COLO668 (cell line): ENCODE results near the gene MEG3.

Experiments used
- DNase-seq: peaks from one replicate; lab custom pipeline; 2025; ENCODE audit not compliant: unreplicated experiment; lab: John Stamatoyannopoulos, UW

MEG3 gene

GRCh38 chr14:100879194-100879593, 53.3 kb downstream of the MEG3 start:
- no peak for DNase-seq

- no peak for DNase-seq
These were observed 53.9 kb downstream of the MEG3 start for GRCh38 chr14:100879782-100880181.

- DNase-seq = no peak
These were observed 54.6 kb downstream of the MEG3 start for GRCh38 chr14:100880271-100881101.

DNA sequence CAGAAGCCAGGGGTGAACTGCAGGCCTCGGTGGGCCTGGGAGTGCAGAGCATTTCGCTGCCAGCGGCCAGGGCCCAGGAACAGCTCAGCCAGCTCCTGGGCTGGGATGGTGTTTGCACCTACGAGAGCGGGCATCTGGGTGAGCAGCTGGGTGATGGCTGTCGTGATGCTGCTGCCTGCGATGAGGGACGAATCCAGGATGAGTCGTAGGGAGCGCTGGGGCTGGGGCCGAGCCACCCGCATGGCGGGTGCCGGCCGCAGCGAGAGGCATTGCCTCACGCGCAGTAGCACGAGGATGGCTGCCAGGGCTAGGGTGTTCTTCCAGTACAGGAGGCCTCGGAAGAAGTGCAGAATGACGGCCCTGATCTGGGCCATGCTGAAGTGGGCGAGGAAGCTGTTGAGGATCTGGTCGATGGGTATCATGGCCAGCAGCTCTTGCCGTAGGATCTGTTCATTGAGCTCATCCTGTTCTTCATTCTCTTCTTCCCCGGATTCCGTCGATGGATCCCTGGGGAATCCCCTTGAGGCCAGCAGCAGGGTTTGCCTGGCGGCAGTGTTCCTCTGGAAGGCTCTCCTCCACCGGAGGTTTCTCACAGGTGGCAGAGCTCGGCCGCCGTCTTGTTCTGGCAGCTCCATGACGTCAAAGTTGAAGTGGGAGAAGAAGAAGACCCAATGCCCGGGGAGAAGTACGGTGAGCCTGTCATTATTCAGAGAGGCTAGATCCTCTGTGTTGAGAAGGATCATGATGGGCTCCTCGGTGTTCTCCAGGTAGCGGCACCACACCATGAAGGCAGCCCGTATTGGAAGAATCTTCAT, 55.5 kb downstream of the MEG3 start:
- no peak for DNase-seq

DNA sequence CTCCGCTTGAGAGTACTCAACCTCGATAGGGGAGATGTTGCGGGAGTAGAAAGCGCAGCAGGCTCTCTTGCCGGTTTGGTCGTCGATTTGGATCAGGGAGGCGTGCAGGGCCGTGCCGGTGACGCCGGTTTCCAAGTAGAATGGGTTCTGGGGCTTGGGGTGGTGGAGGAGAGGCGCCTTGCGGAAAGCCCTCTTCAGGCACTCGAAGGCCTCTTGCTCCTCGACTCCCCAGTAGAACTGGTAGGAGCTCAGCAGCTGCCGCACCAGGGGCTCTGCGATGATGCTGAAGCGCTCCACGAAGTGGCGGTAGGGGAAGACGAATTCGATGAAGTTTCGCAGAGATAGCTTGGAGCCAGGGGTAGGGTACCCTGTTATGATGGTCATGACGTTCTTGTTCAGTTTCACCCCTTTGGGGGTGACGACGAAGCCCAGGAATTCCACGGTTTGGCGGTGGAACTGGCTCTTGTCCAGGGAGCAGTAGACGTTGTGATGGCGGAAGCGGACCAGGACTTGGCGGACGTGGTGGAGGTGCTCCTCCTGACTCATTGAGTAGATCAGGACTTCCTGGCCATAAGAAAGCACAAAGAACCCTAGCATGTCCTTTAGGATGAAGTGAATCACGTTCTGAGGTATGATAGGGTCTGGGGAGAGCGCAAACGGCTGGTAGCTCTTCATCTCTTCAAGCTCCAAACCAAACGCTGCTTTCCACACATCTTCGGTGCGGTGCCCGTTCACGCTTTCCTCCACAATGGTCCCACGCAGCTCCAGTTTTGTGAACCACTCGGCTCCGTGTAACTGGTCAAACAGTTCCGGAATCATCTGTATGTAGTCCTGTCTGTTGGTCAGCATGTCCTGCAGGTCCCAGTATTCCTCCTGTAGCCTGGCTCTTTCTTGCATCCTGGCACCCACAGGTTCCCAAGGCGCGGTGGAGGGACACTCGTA, 56.4 kb downstream of the MEG3 start:
- DNase-seq = no peak

- DNase-seq = no peak
These were observed 57.3 kb downstream of the MEG3 start for GRCh38 chr14:100882991-100883788.

DNA sequence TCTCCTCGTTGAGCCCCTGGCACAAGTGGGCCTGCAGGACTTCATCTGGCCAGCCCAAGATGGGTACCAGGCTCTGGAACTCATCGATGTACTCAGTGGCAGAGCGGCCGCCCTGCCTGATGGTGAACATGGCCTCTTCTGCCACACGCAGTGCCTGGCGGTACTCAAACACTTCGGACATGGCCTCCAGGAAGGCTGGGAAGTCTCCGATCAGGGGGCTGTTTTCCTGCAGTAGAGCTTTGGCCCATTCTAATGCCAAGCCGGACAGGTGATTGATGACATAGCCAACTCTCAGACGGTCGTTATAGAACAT, 57.8 kb downstream of the MEG3 start:
- DNase-seq = no peak

DNA sequence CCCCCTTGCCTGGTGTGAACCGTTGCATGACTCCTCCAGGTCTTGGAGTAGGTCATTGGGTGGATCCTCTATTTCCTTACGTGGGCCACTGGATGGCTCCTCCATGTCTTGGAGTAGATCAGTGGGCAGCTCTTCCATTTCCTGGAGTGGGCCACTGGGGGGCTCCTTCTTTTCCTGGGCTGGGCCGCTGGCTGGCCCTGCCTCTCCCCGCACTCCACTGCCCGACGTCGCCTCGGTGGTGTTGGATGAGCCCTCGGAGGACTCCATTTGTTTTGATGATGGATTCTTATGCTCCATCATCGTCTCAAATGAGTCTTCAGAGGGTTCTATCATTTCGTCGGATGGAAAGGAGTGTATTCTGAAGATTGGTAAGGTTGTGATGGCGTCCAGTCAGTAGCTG, 58.5 kb downstream of the MEG3 start:
- no peak for DNase-seq

- DNase-seq = no peak
These were observed 59.3 kb downstream of the MEG3 start for GRCh38 chr14:100885196-100885595.

GRCh38 chr14:100885617-100886016, 59.7 kb downstream of the MEG3 start:
- no peak for DNase-seq

DNA sequence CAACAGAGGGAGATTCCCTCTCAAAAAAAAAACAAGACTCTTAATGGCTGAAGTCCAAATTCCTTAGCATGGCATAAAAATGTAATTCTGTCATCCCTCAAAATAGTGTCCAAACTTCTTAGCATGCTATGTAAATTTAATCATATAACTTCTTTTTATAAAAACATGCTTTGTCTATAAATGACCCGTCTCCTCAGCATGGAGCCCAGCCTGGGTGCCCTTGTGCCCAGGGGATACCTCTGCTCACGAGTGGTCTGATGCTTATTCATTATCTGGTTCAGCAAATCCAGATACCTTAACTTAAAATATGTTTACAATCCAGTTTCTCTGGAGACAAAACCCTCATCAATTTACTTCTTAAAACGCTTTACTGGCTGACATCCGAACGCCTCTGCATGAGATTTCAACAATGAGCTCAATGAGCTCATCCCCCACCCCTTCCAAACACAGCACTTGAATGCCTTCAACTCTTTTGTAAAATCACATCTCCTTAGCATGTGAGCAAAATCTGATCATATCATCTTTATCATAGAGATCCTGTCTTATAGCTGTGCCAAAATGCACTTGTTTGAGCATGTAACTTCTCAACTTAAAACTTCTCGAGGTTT, 61.9 kb downstream of the MEG3 start:
- no peak for DNase-seq

- DNase-seq = no peak
These were observed 62.9 kb downstream of the MEG3 start for GRCh38 chr14:100888789-100889315.

- no peak for DNase-seq
These were observed 63.7 kb downstream of the MEG3 start for GRCh38 chr14:100889641-100890040.

DNA sequence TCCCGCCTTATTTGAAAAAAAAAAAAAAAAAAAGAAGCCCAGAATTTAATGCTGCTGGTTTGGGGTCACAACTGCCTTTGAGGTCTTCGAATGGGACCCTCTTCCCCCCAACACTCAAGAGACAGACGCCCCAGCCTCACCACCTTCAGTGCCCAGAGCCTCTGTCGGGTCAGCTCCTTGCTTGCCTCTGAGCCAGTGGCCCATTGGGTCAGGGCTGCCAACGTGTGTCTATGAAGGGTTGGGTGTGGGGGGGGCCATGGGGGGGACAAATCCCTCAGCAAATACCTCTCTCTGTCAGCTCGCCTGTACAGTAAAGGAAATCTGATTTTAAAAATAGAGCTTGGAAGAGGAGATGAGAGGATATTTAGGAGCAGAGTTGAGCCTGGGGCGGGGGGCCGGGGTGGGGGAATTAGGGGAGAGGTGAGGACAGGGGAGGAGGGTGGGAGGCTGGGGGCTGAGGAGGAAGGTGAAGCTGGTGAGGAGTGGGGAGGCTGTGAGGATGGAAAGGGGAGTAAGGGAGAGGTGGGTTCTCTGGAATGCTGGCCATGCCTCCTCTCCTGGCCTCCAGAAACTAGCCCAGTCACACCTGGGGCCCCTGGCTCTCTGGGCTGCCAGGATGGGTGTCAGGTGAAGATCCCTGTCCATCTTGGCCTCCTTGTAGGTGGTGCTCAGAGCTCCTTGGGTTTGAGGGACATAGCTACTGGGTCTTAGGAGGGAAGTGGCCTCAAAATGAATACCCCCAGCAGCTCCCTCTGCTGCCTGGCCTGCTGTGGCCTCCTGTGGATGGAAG, 64.3 kb downstream of the MEG3 start:
- no peak for DNase-seq

GRCh38 chr14:100891051-100891450, 65.1 kb downstream of the MEG3 start:
- DNase-seq = no peak

DNA sequence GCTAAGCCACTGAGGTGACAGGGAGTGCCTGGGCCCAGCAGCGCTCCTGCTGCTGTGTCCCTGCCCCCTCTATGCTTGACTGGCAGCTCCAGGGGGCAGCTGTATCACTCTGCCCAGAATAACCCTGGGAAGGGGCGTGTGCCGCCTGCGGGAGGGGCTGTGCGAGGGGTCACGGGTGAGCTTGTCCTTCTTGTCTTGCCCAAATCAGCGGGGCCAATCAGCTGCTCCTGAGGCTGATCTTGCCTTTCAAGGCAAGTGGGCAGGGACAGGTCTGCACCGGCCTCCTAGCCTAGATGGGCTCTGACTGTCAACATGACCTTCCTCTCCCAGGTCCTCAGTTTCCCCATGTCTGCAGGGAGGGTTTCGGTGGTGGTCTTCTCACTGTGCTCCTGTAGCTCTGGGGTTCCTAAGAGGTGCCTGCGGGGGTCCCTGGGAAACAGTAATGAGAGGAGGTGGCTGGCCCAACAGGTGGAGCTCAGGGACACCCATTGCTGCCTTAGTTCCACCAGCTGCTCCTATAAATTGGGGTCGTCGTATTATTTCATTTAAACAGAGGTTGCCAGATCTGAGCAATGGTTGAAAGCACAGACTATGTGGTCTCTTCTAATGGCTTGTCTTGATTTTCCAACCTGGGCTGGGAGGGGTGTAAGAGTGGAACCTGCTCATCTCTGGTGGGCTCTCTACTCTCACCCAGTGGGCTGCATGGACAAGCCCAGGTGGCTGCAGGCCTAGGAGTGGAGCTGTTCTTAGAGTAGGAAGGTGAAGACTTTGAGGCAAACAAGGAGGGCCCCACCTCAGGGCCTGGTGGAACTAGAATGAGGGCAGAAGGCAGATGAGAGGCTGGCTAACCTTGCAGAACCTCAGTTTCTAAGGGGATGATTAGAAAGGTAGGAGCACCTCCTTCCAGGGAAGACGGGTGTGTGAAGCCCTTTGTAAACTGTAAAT, 65.9 kb downstream of the MEG3 start:
- DNase-seq = no peak

DNA sequence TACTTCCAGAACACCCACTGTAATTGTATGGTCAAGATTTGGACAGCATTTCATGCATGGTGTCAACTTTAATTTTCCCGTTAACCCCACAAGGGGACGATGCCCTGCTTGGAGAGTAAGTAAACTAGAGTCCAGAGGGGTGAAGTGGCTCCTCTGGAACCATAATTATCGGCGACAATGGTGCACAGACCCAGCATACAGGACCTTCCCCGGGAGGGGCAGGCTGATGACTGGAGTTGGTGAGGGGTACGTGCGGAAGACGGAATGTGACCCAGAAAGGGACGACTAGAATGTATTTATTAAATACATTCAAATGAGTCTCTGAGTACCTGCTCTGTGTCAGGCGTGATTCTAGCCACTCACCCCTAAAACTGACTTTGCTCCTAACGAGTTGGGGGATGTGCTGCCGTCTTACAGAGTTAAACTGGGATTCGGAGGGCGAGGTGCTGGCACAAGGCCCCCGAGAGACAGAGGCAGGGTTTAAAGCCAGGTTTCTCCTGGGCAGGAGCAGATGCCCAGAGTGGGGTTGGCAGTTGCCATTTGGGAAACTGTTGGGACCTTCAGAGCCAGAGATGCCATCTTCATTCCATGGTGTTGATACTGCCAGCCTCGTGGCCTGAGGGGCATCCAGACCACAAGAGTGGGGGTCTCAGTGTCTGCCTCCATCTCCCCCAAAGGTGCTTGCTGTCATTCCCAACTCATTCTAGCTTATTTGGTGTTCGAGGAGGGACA, 66.7 kb downstream of the MEG3 start:
- no peak for DNase-seq
